ENCODE results near the gene H1-8.

H1-8 gene

GRCh38 chr3:129585949-129586657, 43.1 kb downstream of the H1-8 start:
- H3K36me3 ChIP-seq = no peaks in the 10 kb centered on the region
- no peaks in the 10 kb centered on the region for H3K4me1 ChIP-seq (ENCODE audit: control insufficient read depth in 1 of 2, insufficient read depth in 1 of 2, low read depth in 1 of 2, low read length in 1 of 2)
- TF ChIP-seq, protein P1, sequence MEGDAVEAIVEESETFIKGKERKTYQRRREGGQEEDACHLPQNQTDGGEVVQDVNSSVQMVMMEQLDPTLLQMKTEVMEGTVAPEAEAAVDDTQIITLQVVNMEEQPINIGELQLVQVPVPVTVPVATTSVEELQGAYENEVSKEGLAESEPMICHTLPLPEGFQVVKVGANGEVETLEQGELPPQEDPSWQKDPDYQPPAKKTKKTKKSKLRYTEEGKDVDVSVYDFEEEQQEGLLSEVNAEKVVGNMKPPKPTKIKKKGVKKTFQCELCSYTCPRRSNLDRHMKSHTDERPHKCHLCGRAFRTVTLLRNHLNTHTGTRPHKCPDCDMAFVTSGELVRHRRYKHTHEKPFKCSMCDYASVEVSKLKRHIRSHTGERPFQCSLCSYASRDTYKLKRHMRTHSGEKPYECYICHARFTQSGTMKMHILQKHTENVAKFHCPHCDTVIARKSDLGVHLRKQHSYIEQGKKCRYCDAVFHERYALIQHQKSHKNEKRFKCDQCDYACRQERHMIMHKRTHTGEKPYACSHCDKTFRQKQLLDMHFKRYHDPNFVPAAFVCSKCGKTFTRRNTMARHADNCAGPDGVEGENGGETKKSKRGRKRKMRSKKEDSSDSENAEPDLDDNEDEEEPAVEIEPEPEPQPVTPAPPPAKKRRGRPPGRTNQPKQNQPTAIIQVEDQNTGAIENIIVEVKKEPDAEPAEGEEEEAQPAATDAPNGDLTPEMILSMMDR (IDR thresholded peaks at IDR 0.05) = no peak
- H3K27ac ChIP-seq = no peak overlapping the region
- no peaks in the 10 kb centered on the region for H3K9me3 ChIP-seq
- no peak overlapping the region for H3K4me3 ChIP-seq (ENCODE audit: low read depth in 1 of 2, low read length in 1 of 2)
- H3K27me3 ChIP-seq = no peaks in the 10 kb centered on the region

- Histone ChIP-seq H3K9me3 (no peaks in the 10 kb centered on the region), H3K4me1 (ENCODE audit: control insufficient read depth in 1 of 2, insufficient read depth in 1 of 2, low read depth in 1 of 2, low read length in 1 of 2) (no peaks in the 10 kb centered on the region), H3K4me3 (ENCODE audit: low read depth in 1 of 2, low read length in 1 of 2) (no peak overlapping the region), H3K36me3 (no peaks in the 10 kb centered on the region), H3K27ac (no peak overlapping the region), H3K27me3 (no peaks in the 10 kb centered on the region)
- TF ChIP-seq, protein P1 (IDR thresholded peaks at IDR 0.05) = no peak
Observed at GRCh38 chr3:129586746-129587430, 43.9 kb downstream of the H1-8 start.

GRCh38 chr3:129587566-129588210, 44.7 kb downstream of the H1-8 start:
- Histone ChIP-seq H3K27ac (no peak overlapping the region), H3K36me3 (no peaks in the 10 kb centered on the region), H3K4me3 (ENCODE audit: low read depth in 1 of 2, low read length in 1 of 2) (no peak overlapping the region), H3K27me3 (no peaks in the 10 kb centered on the region), H3K4me1 (ENCODE audit: control insufficient read depth in 1 of 2, insufficient read depth in 1 of 2, low read depth in 1 of 2, low read length in 1 of 2) (peaks cover 6 to 7% of the 10 kb centered on the region in 2 experiments), H3K9me3 (no peaks in the 10 kb centered on the region)
- TF ChIP-seq, protein P1 (IDR thresholded peaks at IDR 0.05) = no peak

- Histone ChIP-seq H3K4me3 (ENCODE audit: low read depth in 1 of 2, low read length in 1 of 2) (no peak overlapping the region), H3K27ac (no peak overlapping the region)
Observed at GRCh38 chr3:129590215-129590614, 47.2 kb downstream of the H1-8 start.

GRCh38 chr3:129591932-129592331, 49.0 kb downstream of the H1-8 start:
- no peaks in the 10 kb centered on the region for H3K36me3 ChIP-seq
- peaks cover 28 to 31% of the 10 kb centered on the region in 2 experiments for H3K4me1 ChIP-seq (ENCODE audit: control insufficient read depth in 1 of 2, insufficient read depth in 1 of 2, low read depth in 1 of 2, low read length in 1 of 2)
- no peak overlapping the region for H3K27ac ChIP-seq
- peak overlapping the region in 1 of 2 experiments; percentile 50 for H3K4me3 ChIP-seq (ENCODE audit: low read depth in 1 of 2, low read length in 1 of 2)
- TF ChIP-seq, protein P1 (IDR thresholded peaks at IDR 0.05) = no peak
- H3K27me3 ChIP-seq = peaks cover 23% of the 10 kb centered on the region
- no peaks in the 10 kb centered on the region for H3K9me3 ChIP-seq

More at GRCh38 chr3:129590215-129590614, 47.2 kb downstream of the H1-8 start:
- Histone ChIP-seq H3K36me3 (no peaks in the 10 kb centered on the region), H3K27me3 (peaks cover 13% of the 10 kb centered on the region), H3K9me3 (no peaks in the 10 kb centered on the region), H3K4me1 (ENCODE audit: control insufficient read depth in 1 of 2, insufficient read depth in 1 of 2, low read depth in 1 of 2, low read length in 1 of 2) (peaks cover 23% of the 10 kb centered on the region in 2 experiments)
- TF ChIP-seq, protein P1 (IDR thresholded peaks at IDR 0.05) = no peak
